Left ventricle myocardium inferior (tissue), 1 donor: ENCODE measurements around the gene FSCN2. TPM values are rescaled to one million over a fixed set of nuclear protein-coding genes. Genes with fewer than 3 reads are reported as not detected.

Experiments
- DNase-seq: peaks from one replicate; pipeline ENCODE4 v3.0.0-alpha.2; 2020
- H3K27ac ChIP-seq: fragments of 200-600 bp; replicated peaks from 2 replicates; pipeline ENCODE4 v1.8.0; 2021
- H3K27me3 ChIP-seq: fragments of 200-600 bp; 2 replicates; pipeline ENCODE4 v1.8.0; 2021; ENCODE audit warnings: low read depth
- H3K36me3 ChIP-seq: fragments of 200-600 bp; 2 replicates; pipeline ENCODE4 v1.8.0; 2021
- H3K4me1 ChIP-seq: fragments of 200-600 bp; 2 replicates; pipeline ENCODE4 v1.8.0; 2021
- H3K4me3 ChIP-seq: fragments of 200-600 bp; 2 replicates; pipeline ENCODE4 v1.8.0; 2021; ENCODE audit warnings: mild to moderate bottlenecking, moderate library complexity
- H3K9me3 ChIP-seq: fragments of 200-600 bp; replicated peaks from 2 replicates; pipeline ENCODE4 v1.8.0; 2021
- CTCF ChIP-seq: fragments of 200-600 bp; IDR thresholded peaks from 2 replicates; pipeline ENCODE4 v1.8.0; 2021; ENCODE audit warnings: antibody characterized with exemption, mild to moderate bottlenecking, borderline replicate concordance
- intact Hi-C: fragments of 100-400 bp; cut with micrococcal nuclease; formaldehyde crosslinking; loops from one replicate; pipeline ENCODE4 v1.11.0; 2022
- total RNA-seq: library from RNA; stranded (reverse); fragmentation: NEBNext Ultra II Directional; extraction: Animal tissue kit (Norgen Biotek cat#: 25700); gene quantifications from one replicate; pipeline ENCODE4 v1.2.1, GENCODE V29; 2021
- donor health status: DM: no; HTN: yes; CAD: no; lungs with severe emphysema.

The FSCN2 gene
- total RNA-seq, 1 donor from 2014 or later: 0.38 TPM

- TF ChIP-seq CTCF: no peak
- H3K36me3 ChIP-seq: peaks cover 37% of the 10 kb centered on the region
- no peak overlapping the region for H3K27ac ChIP-seq
- DNase-seq: no peak
- peak overlapping the region; percentile 87 for H3K4me3 ChIP-seq
- no peaks in the 10 kb centered on the region for H3K9me3 ChIP-seq
- H3K27me3 ChIP-seq: no peaks in the 10 kb centered on the region
- intact Hi-C loops: no loop called here
- peaks cover 47% of the 10 kb centered on the region for H3K4me1 ChIP-seq
These were observed 22.8 kb downstream of the FSCN2 start for GRCh38 chr17:81550830-81551457.

DNA sequence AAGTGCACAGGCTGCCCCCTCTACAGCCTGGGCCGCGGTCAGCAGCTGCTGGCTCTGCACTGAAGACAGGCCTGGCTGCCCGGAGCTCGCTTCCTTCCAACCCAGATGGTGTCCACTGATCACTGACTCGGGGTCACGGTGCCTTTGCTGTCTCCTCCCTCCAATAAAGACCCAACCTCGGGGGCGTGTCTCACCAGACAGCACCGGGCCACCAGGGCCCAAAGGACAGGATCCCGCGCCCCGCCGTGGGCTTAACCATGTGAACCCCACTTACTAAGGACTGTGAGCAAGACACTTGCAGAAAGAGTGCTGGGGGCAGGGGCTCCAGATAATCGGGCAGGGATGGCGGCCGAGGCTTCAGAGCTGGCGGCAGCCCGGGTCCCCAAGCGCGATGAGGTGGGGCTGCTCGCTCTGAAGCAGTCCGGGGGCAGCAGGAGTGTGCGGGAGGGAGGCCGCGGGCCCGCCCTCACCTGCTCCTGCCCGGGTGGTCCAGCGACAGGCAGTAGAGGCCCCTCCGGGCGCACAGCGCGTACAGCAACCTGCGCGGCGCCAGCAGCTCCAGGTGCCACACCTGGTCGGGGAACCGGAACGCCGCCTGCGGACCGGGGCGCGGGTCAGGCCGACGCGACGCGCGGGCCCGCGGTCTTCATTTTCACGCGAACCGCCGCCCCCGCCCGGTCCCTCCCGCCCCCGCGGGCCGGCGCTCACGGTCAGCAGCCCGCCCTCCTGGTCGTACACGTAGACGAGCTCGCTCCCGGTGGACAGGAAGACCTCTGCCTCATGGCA lies 23.5 kb downstream of the FSCN2 start:
- Histone ChIP-seq H3K36me3 (peaks cover 30% of the 10 kb centered on the region), H3K27me3 (no peaks in the 10 kb centered on the region), H3K9me3 (no peaks in the 10 kb centered on the region), H3K4me3 (peak overlapping the region; percentile 87), H3K4me1 (peaks cover 55% of the 10 kb centered on the region), H3K27ac (peak overlapping the region; percentile 96)
- no peak for TF ChIP-seq CTCF
- no peak for DNase-seq
- intact Hi-C loops: no loop called here

DNA sequence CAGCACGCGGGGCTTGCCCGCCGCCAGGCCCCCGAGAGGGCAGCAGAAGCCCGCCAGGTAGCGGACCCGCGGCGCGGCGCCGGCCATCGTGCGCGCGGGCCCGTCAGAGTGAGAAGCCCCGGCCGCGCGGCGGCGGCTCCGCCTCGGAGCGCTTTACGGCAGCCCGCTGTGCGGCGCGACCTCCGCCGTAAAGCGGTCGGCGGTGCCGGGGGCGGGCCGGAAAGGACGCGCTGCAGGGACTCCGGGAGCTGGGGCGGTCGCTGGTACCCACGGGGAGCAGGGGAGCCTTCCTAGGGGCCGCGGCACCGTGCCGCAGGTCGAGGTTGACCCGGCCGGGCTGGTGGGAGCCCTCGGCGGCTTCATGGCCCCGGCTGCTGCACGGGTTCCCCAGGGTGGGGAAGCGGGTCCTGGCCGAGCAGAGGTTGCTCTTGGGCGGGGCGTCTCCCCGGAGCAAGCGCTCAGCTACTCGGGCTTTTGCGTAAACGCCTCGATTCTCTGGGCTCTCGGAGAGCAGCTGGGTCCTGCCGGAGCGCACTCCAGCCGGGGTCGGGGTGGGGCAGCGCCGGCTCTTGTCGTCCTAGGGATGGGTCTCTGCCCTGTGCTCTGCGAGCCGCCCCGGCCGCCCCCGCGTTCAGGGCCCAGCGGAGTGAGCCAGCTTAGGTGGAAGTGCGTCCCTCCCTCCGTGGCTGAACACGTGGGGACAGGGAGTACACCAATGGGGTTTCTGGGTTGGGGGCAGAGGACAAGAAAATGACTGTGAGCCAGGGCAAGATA lies 24.3 kb downstream of the FSCN2 start, which contains the start of gene FAAP100:
FAAP100 (minus strand) TSS at position 110 of the 774 bp plus-strand sequence; CDS start at position 87, 23 bp downstream.
- H3K4me1 ChIP-seq: peaks cover 62% of the 10 kb centered on the region
- intact Hi-C loops: no loop called here
- H3K36me3 ChIP-seq: peaks cover 27% of the 10 kb centered on the region
- no peaks in the 10 kb centered on the region for H3K27me3 ChIP-seq
- peak within 1 kb of the TSS; percentile 96 for H3K27ac ChIP-seq
- H3K9me3 ChIP-seq: no peaks in the 10 kb centered on the region
- peak within 1 kb of the TSS; percentile 87 for H3K4me3 ChIP-seq
- DNase-seq: peak; percentile 82
- no peak for TF ChIP-seq CTCF

GRCh38 chr17:81553018-81553615 lies 24.9 kb downstream of the FSCN2 start:
- intact Hi-C loops: no loop called here
- H3K9me3 ChIP-seq: no peaks in the 10 kb centered on the region
- TF ChIP-seq CTCF: no peak
- H3K27me3 ChIP-seq: no peaks in the 10 kb centered on the region
- peaks cover 27% of the 10 kb centered on the region for H3K36me3 ChIP-seq
- H3K27ac ChIP-seq: peak overlapping the region; percentile 96
- DNase-seq: peak; percentile 75
- peak overlapping the region; percentile 87 for H3K4me3 ChIP-seq
- peaks cover 69% of the 10 kb centered on the region for H3K4me1 ChIP-seq

DNA sequence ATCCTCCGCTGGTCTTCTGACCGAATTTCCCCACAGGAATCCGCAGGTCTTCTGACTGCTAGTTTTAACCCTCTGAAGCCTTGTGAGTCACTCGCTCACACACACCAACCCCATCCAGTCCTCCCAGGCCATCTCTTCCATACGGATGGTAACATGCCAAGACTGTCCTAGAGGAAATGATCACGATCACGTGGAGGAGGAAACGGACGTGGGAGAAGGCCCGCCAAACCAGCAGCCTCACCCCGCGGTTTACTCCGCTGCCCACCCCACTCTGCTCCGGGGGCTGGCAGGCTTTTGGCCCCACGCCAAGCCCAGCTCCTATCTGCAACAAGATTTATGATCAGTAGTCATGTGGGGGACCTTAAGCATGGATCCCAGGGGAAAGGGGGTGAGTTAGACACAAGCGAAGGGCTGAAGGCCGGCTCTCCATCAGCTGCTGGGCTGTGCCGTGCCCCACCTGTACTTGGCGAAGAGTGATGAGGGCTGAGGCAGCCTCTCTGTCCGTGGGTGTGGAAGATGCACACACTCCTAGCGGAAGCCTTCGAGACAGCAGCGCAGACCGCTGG lies 25.5 kb downstream of the FSCN2 start:
- Histone ChIP-seq H3K4me3 (peak overlapping the region; percentile 87), H3K27ac (peak overlapping the region; percentile 96), H3K27me3 (no peaks in the 10 kb centered on the region), H3K36me3 (peaks cover 28% of the 10 kb centered on the region), H3K4me1 (peaks cover 75% of the 10 kb centered on the region), H3K9me3 (no peaks in the 10 kb centered on the region)
- intact Hi-C loops: no loop called here
- no peak for TF ChIP-seq CTCF
- DNase-seq: no peak
